Common myeloid progenitor, CD34-positive (primary cell): ENCODE results near the gene CD274.

ENCODE experiments used
- CTCF ChIA-PET: fragments of 350-600 bp; sonication (Branson Sonifier 250); formaldehyde crosslinking; loops from one replicate; lab custom pipeline; 2021; ENCODE audit warnings: antibody characterized with exemption; lab: Charles Lee
- POLR2A ChIA-PET: fragments of 350-600 bp; sonication (Branson Sonifier 250); formaldehyde crosslinking; loops from one replicate; lab custom pipeline; 2021; ENCODE audit warnings: antibody characterized with exemption; lab: Charles Lee
- DNase-seq, 3 donors: peaks; one replicate each; pipeline versions ENCODE4 v3.0.0 to v3.0.0-alpha.2; 2013
- H3K27ac ChIP-seq, 2 experiments: 1 replicate in 1 of 2; 2 replicates in 1 of 2; pipeline ENCODE4 v1.7.0; 2013; ENCODE audit warnings: inconsistent platforms in 2 of 2, low read length in 2 of 2, mild to moderate bottlenecking in 2 of 2, low read depth in 1 of 2, moderate library complexity in 1 of 2; ENCODE audit not compliant: severe bottlenecking in 2 of 2, insufficient read depth in 1 of 2, poor library complexity in 1 of 2
- H3K27me3 ChIP-seq, 5 experiments: replicated peaks in 2 of 5; 1 replicate in 3 of 5; 2 replicates in 2 of 5; pipeline versions ENCODE4 v1.6.1 to v1.7.0; 2013; ENCODE audit warnings: low read length in 4 of 5, mild to moderate bottlenecking in 2 of 5, moderate library complexity in 2 of 5, inconsistent platforms in 1 of 5; ENCODE audit not compliant: insufficient read depth in 5 of 5, control insufficient read depth in 4 of 5
- H3K36me3 ChIP-seq, 4 experiments: 1 replicate in 2 of 4; 2 replicates in 2 of 4; pipeline versions ENCODE4 v1.6.1 to v1.7.0; 2013; ENCODE audit warnings: low read length in 3 of 4, control low read depth in 1 of 4, mild to moderate bottlenecking in 1 of 4; ENCODE audit not compliant: control insufficient read depth in 4 of 4, insufficient read depth in 4 of 4
- H3K4me1 ChIP-seq, 4 experiments: 1 replicate in 3 of 4; 2 replicates in 1 of 4; pipeline versions ENCODE4 v1.6.1 to v1.7.1; 2013; ENCODE audit warnings: low read length in 3 of 4, mild to moderate bottlenecking in 3 of 4, control low read depth in 1 of 4, inconsistent platforms in 1 of 4, moderate library complexity in 1 of 4; ENCODE audit not compliant: control insufficient read depth in 4 of 4, insufficient read depth in 4 of 4; ENCODE audit errors: control extremely low read depth in 1 of 4
- H3K4me3 ChIP-seq, 7 experiments: 1 replicate in 4 of 7; 2 replicates in 3 of 7; pipeline versions ENCODE4 v1.5.1 to v1.7.0; 2013; ENCODE audit warnings: mild to moderate bottlenecking in 7 of 7, low read length in 6 of 7, moderate library complexity in 6 of 7, inconsistent platforms in 2 of 7, low read depth in 2 of 7, control low read depth in 1 of 7; ENCODE audit not compliant: insufficient read depth in 4 of 7, control insufficient read depth in 1 of 7; ENCODE audit errors: extremely low read depth in 1 of 7
- H3K9me3 ChIP-seq, 5 experiments: 1 replicate in 4 of 5; 2 replicates in 1 of 5; pipeline versions ENCODE4 v1.6.1 to v1.7.1; 2013; ENCODE audit warnings: low read length in 4 of 5, mild to moderate bottlenecking in 2 of 5, inconsistent platforms in 1 of 5, low read depth in 1 of 5, moderate library complexity in 1 of 5; ENCODE audit not compliant: control insufficient read depth in 4 of 5, insufficient read depth in 2 of 5; ENCODE audit errors: control extremely low read depth in 1 of 5
- WGBS: methylation state at CpG from one replicate; pipeline ENCODE4 v1.1.5; 2013; ENCODE audit not compliant: insufficient coverage; 5-methylcytosine and 5-hydroxymethylcytosine counted together

The CD274 gene

GRCh38 chr9:5513966-5514616, 63.7 kb downstream of the CD274 start:
- Histone ChIP-seq H3K27ac (no peak overlapping the region), H3K27me3 (no peaks in the 10 kb centered on the region), H3K9me3 (no peaks in the 10 kb centered on the region), H3K36me3 (no peaks in the 10 kb centered on the region), H3K4me3 (no peak overlapping the region), H3K4me1 (peaks cover 7 to 26% (median 12%) of the 10 kb centered on the region in 4 experiments)
- ChIA-PET CTCF (no interaction called here), POLR2A (no interaction called here)
- no peak for DNase-seq
- 100% methylated on average over 1 of the region's 2 CpGs for WGBS

DNA sequence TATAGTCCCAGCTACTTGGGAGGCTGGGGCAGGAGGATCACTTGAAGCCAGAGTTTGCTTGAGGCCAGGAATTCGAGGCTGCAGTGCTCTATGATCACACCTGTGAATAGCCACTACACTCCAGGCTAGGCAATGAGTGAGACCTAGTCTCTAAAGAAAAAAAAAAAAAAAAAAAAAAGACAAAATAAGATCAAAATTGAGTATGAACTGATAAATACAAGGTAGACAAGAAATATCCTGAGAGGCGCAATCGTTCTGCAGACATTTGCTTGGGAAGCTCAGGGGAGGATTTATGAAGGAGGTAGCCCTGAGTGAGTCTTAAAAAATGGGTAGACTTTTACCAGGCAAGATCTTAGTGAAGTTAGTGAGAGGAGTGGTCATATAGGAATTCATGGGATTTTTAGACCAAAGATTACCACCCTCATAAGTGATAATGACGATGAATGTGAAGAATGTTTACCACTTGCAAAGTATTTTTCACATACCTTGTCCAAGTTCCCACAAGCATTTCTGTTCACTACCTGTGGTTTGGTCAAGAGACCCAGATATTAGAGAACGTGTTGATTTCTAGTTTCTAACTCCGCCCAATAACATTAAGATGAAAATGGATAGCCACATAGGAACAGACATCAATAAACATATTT, 64.4 kb downstream of the CD274 start:
- Histone ChIP-seq H3K4me1 (peaks cover 7 to 28% (median 19%) of the 10 kb centered on the region in 4 experiments), H3K4me3 (no peak overlapping the region), H3K9me3 (no peaks in the 10 kb centered on the region), H3K27ac (no peak overlapping the region), H3K27me3 (no peaks in the 10 kb centered on the region), H3K36me3 (no peaks in the 10 kb centered on the region)
- ChIA-PET POLR2A (no interaction called here), CTCF (no interaction called here)
- no peak for DNase-seq
- 100% methylated on average over 2 of the region's 6 CpGs for whole genome bisulfite sequencing

- Histone ChIP-seq H3K4me1 (peaks cover 7 to 23% (median 20%) of the 10 kb centered on the region in 4 experiments), H3K27ac (no peak overlapping the region), H3K36me3 (no peaks in the 10 kb centered on the region), H3K4me3 (no peak overlapping the region), H3K27me3 (no peaks in the 10 kb centered on the region), H3K9me3 (no peaks in the 10 kb centered on the region)
- 93% methylated on average over 4 of the region's 4 CpGs for WGBS
- POLR2A ChIA-PET: no interaction called here
- DNase-seq: no peak
- CTCF ChIA-PET: no interaction called here
Measured at GRCh38 chr9:5515261-5515650, 64.9 kb downstream of the CD274 start.

DNA sequence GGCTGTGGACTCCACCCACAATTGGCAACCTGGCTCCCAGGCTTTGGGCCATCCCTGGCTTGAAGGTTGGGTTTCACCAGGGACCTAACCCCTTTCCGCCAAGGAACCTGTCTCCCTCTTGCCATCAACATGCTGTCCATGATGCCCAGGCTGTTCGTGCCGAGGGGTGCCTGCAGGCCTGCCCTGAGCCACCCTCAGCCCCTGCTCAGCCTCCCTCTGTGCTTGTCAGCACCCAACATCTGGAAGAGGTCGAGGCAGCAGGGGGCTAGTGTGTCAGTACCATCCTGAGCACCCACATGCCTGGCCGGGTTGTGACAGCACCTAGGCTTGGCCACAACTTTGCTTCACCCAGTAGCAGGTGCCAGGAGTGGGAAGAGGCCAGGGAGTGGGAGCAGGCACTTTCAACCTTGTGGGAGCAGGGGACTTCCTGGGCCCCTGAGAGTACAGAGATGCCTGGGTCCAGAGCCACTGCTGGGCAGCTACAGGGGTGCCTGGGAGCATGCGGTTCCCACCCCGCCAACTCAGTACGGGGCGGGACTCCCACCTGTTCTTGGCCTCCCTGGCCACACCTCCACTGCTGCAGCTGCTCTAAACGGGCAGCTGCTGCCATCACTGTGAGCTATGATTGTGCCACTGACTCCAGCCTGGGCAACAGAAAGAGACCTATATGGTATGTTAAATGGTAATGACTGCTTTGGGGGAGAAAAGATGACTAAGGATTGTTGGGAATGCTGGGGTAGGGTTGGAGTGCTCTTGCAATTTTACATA, 66.3 kb downstream of the CD274 start:
- Histone ChIP-seq H3K36me3 (no peaks in the 10 kb centered on the region), H3K27me3 (no peaks in the 10 kb centered on the region), H3K4me3 (no peak overlapping the region), H3K27ac (no peak overlapping the region), H3K4me1 (peaks cover 7 to 22% (median 19%) of the 10 kb centered on the region in 4 experiments), H3K9me3 (no peaks in the 10 kb centered on the region)
- CTCF ChIA-PET: interaction anchor here (1.9 kb wide), 1 partner anchor 13 kb away, joined by 4 read pairs; no protein-coding TSS in a partner anchor
- POLR2A ChIA-PET: no interaction called here
- no peak for DNase-seq
- 99% methylated on average over 10 of the region's 10 CpGs for WGBS

- POLR2A ChIA-PET: no interaction called here
- CTCF ChIA-PET: interaction anchor here (0.8 to 1.9 kb wide), 5 partner anchors 8 to 71 kb away, joined by 3 to 4 read pairs (median 3); partner anchors contain the start of gene PDCD1LG2
- H3K9me3 ChIP-seq: peaks cover 0 to 2% (median 0%) of the 10 kb centered on the region in 5 experiments
- H3K27me3 ChIP-seq: no peaks in the 10 kb centered on the region
- 36% methylated on average over 2 of the region's 2 CpGs for WGBS
- H3K4me3 ChIP-seq: no peak overlapping the region
- DNase-seq: peak in 1 of 3 donors; percentile 13
- no peak overlapping the region for H3K27ac ChIP-seq
- no peaks in the 10 kb centered on the region for H3K36me3 ChIP-seq
- peaks cover 7 to 22% (median 19%) of the 10 kb centered on the region in 4 experiments for H3K4me1 ChIP-seq
Measured at GRCh38 chr9:5518171-5518936, 68.0 kb downstream of the CD274 start.

DNA sequence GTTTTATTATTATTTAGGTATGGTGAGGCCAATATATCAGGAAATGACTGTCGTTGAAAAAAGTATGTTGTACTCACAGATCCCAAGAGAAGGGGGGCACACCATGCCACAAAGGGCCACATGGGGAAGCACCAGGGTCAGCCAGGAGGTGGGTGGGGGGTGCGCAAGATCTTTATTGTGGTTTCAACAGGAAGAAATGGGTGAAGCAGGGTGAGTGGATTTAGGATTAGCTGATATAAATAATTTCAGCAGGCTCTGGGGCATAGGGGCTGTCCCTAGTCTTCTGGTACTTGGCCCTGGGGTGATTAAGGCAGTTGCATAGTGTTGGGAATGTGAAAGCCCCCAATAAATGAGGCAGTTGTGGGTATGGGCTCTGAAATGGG, 68.6 kb downstream of the CD274 start:
- H3K4me1 ChIP-seq: peaks cover 7 to 22% (median 19%) of the 10 kb centered on the region in 4 experiments
- H3K36me3 ChIP-seq: no peaks in the 10 kb centered on the region
- no peaks in the 10 kb centered on the region for H3K27me3 ChIP-seq
- H3K9me3 ChIP-seq: peaks cover 0 to 3% (median 0%) of the 10 kb centered on the region in 5 experiments
- peak overlapping the region in 1 of 7 experiments; percentile 37 for H3K4me3 ChIP-seq
- ChIA-PET POLR2A (no interaction called here), CTCF (interaction anchor here (0.8 to 1.5 kb wide), 2 partner anchors 33 to 71 kb away, joined by 3 read pairs; no protein-coding TSS in a partner anchor)
- H3K27ac ChIP-seq: no peak overlapping the region
- peak in 2 of 3 donors; percentile 79 to 87 for DNase-seq
- 0% methylated on average over 1 of the region's 2 CpGs for WGBS
